ENCODE measurements around the gene PAM. TPM values are rescaled to one million over a fixed set of nuclear protein-coding genes. Genes with fewer than 3 reads are reported as not detected.

The PAM gene
- total and polyA plus RNA-seq, 2 donors (not counting 3 experiments of a cell fraction or from before 2014, with no cell fraction given), result 118 to 176 TPM

DNA sequence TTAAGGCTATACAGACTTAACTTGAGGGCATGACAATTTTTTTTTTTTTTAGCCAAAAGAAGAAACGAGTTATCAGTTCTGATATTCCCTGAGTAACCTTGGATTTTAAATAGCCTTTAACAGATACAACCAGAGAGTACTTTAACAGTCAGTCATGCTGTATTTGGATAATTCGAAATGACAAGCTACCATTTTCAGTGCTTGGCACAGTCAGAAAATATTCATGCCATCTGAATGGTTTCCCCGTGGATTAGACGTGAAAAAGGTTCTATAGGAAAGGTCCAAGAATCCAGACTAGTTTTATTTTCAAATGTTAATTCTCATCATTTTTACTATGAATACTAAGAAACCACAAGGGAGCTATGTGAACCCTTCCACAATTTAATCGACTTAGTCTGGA is 165.7 kb downstream of the PAM start:
- TF ChIP-seq POLR2A (IDR thresholded peaks at IDR 0.05; ENCODE audit: low read depth, low read length) (no peak), GATA2 (IDR thresholded peaks at IDR 0.05; ENCODE audit: insufficient read depth, insufficient read length, low read depth, low read length) (no peak), EZH2 (IDR thresholded peaks at IDR 0.05; ENCODE audit: borderline replicate concordance, low read depth, low read length, severe bottlenecking) (no peak), FOS (IDR thresholded peaks at IDR 0.05; ENCODE audit: borderline replicate concordance, insufficient read depth, low read length) (no peak), POLR2AphosphoS5 (IDR thresholded peaks at IDR 0.05; ENCODE audit: insufficient read depth, low read depth, low read length) (no peak), JUN (IDR thresholded peaks at IDR 0.05; ENCODE audit: borderline replicate concordance, insufficient read depth, insufficient read length, low read depth) (no peak), MAX (IDR thresholded peaks at IDR 0.05; ENCODE audit: insufficient read depth, insufficient read length) (no peak), CTCF (IDR thresholded peaks at IDR 0.05; ENCODE audit: extremely low read depth in 1 of 2, insufficient read depth in 1 of 2, low read depth in 1 of 2, low read length in 2 of 2) (no peak), MYC (IDR thresholded peaks at IDR 0.05; ENCODE audit: low read depth, low read length) (no peak)
- Histone ChIP-seq H4K20me1 (replicated peaks; ENCODE audit: control insufficient read depth, extremely low read depth, insufficient read depth, low read length) (peaks cover 3% of the 10 kb centered on the region), H3K4me2 (ENCODE audit: insufficient read depth, low read length) (no peak overlapping the region), H3K4me1 (ENCODE audit: control insufficient read depth, extremely low read depth, insufficient read depth, low read length) (peaks cover 3% of the 10 kb centered on the region), H3K9me1 (replicated peaks; ENCODE audit: control insufficient read depth, extremely low read depth, insufficient read depth, low read length) (no peaks in the 10 kb centered on the region), H2AFZ (ENCODE audit: low read depth, low read length) (no peak overlapping the region), H3K9ac (replicated peaks; ENCODE audit: extremely low read depth, insufficient read depth, low read length) (no peak overlapping the region), H3K79me2 (ENCODE audit: control insufficient read depth, insufficient read depth, low read length) (no peaks in the 10 kb centered on the region), H3K27me3 (ENCODE audit: control insufficient read depth in 2 of 2, insufficient read depth in 2 of 2, low read length in 2 of 2) (no peaks in the 10 kb centered on the region), H3K9me3 (replicated peaks; ENCODE audit: control insufficient read depth, insufficient read depth, low read length) (no peaks in the 10 kb centered on the region), H3K4me3 (replicated peaks in 1 of 3; ENCODE audit: insufficient read depth in 1 of 3, low read depth in 1 of 3, low read length in 3 of 3) (no peak overlapping the region), H3K27ac (ENCODE audit: insufficient read depth, low read depth, low read length) (no peak overlapping the region), H3K36me3 (ENCODE audit: control insufficient read depth in 2 of 2, extremely low read depth in 1 of 2, insufficient read depth in 2 of 2, low read length in 2 of 2) (peaks cover 0 to 2% of the 10 kb centered on the region in 2 experiments)
- DNase-seq (ENCODE audit: low read depth, low spot score), result no peak
- ChIA-PET CTCF (interaction anchor here (0.8 to 0.9 kb wide), 2 partner anchors 10 to 29 kb away, joined by 3 to 5 read pairs; no protein-coding TSS in a partner anchor), POLR2A (no interaction called here)
- FAIRE-seq, result no peak
- BruUV-seq (replicated peaks), result no TSS peak
- intact Hi-C loops (cut with micrococcal nuclease), result no loop called here
- dilution Hi-C loops (cut with MboI; ENCODE audit: extremely low pct_ligation_motif_present, low sequenced_read_pairs), result no loop called here
